ENCODE data around the gene ZNF160.

The ZNF160 gene

DNA sequence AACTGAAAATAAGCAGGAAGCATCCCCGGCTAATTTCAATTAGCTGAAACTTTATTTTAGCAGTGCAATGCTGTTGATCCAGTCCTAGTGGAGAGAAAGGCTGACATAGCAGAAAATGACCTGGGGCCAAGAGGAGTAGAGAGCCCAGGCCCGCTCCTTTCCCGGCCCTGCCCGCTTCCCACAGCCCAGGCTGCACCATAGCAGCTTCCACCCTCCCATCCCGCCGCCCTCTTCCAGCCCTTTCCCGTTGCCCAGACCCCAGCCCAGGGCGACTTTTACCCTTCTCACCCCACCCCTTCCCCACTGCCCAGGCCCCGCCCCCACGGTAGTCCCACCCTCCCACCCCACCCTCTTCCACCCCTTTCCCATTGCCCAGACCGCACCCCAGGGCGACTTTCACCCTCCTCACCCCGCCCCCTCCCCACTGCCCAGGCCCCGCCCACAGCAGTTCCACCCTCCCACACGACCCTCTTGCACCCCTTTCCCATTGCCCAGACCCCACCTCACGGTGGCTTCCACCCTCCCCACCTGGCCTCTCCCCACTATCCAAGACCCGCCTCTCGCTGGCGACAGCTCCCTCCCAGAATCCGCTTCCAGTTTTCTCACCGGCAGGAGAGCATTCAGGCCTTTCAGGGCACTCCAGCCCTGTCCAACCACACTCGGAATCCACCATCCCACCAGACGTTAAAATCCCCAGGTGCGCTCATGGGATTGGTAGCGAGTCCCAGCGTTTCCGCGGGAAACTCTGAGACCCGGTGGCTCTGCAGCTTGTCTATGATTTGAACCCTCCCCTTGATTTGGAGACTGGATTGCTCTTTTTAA lies 8.3 kb downstream of the ZNF160 start:
- H3K36me3 ChIP-seq (ENCODE audit: low read length), result peaks cover 3% of the 10 kb centered on the region; the same call in 1 of the 2 replicates
- no peaks in the 10 kb centered on the region for H3K27me3 ChIP-seq (ENCODE audit: low read length)
- H3K79me2 ChIP-seq (ENCODE audit: insufficient read depth, low read length), result peaks cover 30% of the 10 kb centered on the region; the same call in 1 of the 2 replicates

DNA sequence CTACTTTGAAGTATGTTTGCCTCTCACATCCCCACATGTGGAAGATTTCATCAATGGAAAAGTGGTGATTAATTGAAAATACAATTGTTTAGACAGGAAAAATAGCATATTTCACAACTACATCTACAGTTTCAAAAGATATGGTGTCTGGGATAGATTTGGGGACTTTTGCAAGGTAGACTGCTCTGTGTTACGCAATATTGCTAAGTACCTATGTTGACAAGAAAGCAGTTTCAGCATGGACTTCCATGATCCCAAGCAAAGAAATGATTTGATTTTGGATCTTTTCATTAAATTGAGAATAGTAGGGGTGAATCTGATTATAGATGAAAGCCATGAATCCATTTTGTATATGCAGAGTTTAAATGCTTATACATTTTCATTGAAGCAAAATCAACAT lies 10.5 kb downstream of the ZNF160 start:
- TF ChIP-seq, protein P1, sequence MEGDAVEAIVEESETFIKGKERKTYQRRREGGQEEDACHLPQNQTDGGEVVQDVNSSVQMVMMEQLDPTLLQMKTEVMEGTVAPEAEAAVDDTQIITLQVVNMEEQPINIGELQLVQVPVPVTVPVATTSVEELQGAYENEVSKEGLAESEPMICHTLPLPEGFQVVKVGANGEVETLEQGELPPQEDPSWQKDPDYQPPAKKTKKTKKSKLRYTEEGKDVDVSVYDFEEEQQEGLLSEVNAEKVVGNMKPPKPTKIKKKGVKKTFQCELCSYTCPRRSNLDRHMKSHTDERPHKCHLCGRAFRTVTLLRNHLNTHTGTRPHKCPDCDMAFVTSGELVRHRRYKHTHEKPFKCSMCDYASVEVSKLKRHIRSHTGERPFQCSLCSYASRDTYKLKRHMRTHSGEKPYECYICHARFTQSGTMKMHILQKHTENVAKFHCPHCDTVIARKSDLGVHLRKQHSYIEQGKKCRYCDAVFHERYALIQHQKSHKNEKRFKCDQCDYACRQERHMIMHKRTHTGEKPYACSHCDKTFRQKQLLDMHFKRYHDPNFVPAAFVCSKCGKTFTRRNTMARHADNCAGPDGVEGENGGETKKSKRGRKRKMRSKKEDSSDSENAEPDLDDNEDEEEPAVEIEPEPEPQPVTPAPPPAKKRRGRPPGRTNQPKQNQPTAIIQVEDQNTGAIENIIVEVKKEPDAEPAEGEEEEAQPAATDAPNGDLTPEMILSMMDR (IDR thresholded peaks at IDR 0.05; ENCODE audit: insufficient read depth, low read length, poor library complexity, severe bottlenecking), result no peak
- no peak for TF ChIP-seq EZH2phosphoT487 (conservative IDR thresholded peaks at IDR 0.05; ENCODE audit: low read length)
- Histone ChIP-seq H3K79me2 (ENCODE audit: insufficient read depth, low read length) (peaks cover 19% of the 10 kb centered on the region; the same call in 1 of the 2 replicates), H3K36me3 (ENCODE audit: low read length) (peaks cover 3% of the 10 kb centered on the region; the same call in 1 of the 2 replicates), H3K9ac (ENCODE audit: low read length) (no peak overlapping the region), H3K9me3 (ENCODE audit: insufficient read depth, low read length) (no peaks in the 10 kb centered on the region), H3K9me2 (replicated peaks; ENCODE audit: insufficient read depth, low read length) (no peaks in the 10 kb centered on the region), H3K27ac (ENCODE audit: low read depth, low read length) (no peak overlapping the region), H3K27me3 (ENCODE audit: low read length) (no peaks in the 10 kb centered on the region), H2AFZ (ENCODE audit: low read depth, low read length, severe bottlenecking) (no peak overlapping the region), H3K4me3 (ENCODE audit: insufficient read depth, low read length, poor library complexity, severe bottlenecking) (no peak overlapping the region), H3K4me2 (ENCODE audit: low read depth, low read length, poor library complexity, severe bottlenecking) (no peak overlapping the region), H3F3A (ENCODE audit: insufficient read depth) (0 out of 2 replicates have a peak, but pooled peaks cover 4% of the 10 kb centered on the region), H4K20me1 (ENCODE audit: low read depth, low read length) (no peaks in the 10 kb centered on the region)

More for the DNA sequence above, 8.3 kb downstream of the ZNF160 start:
- Histone ChIP-seq H4K20me1 (ENCODE audit: low read depth, low read length) (no peaks in the 10 kb centered on the region), H3K9me3 (ENCODE audit: insufficient read depth, low read length) (no peaks in the 10 kb centered on the region), H3K4me3 (ENCODE audit: insufficient read depth, low read length, poor library complexity, severe bottlenecking) (no peak overlapping the region), H3K4me2 (ENCODE audit: low read depth, low read length, poor library complexity, severe bottlenecking) (no peak overlapping the region), H3K9ac (ENCODE audit: low read length) (no peak overlapping the region), H2AFZ (ENCODE audit: low read depth, low read length, severe bottlenecking) (no peak overlapping the region), H3F3A (ENCODE audit: insufficient read depth) (0 out of 2 replicates have a peak, but pooled peaks cover 4% of the 10 kb centered on the region), H3K9me2 (replicated peaks; ENCODE audit: insufficient read depth, low read length) (no peaks in the 10 kb centered on the region), H3K27ac (ENCODE audit: low read depth, low read length) (no peak overlapping the region)
- TF ChIP-seq EZH2phosphoT487 (conservative IDR thresholded peaks at IDR 0.05; ENCODE audit: low read length), result no peak
- TF ChIP-seq, protein P1 (IDR thresholded peaks at IDR 0.05; ENCODE audit: insufficient read depth, low read length, poor library complexity, severe bottlenecking), result no peak

DNA sequence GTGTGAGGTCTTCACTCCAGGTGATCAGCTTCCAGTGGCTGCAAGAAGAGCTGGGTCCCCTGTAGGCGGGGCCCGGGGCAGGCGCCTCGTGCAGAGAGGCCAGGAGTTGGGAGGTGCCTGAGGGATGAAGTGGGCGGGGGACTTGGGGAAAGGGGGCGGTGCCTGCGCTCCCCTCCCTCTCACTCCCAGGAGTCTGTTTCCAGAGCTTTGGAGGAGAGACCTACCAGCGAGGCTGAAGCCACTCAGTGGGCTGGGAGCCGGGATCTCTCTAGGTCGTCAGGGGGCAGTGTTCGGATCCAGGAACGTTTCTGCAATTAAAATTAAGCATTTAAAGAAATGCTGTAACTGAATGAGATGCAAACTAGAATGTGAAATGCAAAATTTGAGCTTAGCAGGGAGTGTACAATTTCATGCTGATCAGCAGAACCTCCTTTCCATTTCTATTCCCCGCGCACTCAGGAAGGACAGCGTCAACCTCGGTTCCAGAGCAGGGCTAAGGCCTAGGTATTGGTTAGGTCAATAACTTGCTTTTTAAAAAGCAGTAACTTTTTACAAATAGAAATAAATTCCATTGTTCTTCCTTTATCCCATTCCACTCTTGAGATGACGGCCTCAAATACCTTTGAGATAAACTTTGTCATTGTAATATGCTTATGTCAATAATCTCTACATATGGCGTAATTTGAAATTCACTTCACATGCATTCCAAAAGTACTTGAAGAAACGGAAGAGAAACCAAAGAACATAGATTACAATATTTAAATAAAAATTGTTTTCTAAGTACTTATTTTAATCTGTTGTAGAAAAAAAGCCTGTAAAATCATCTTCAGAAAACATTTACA lies 11.6 kb downstream of the ZNF160 start:
- no peak overlapping the region for H3K27ac ChIP-seq (ENCODE audit: low read depth, low read length)
- H3K9ac ChIP-seq (ENCODE audit: low read length), result no peak overlapping the region
- H3K36me3 ChIP-seq (ENCODE audit: low read length), result peaks cover 3% of the 10 kb centered on the region; the same call in 1 of the 2 replicates
- H3K79me2 ChIP-seq (ENCODE audit: insufficient read depth, low read length), result peaks cover 13% of the 10 kb centered on the region; the same call in 1 of the 2 replicates
- no peaks in the 10 kb centered on the region for H3K9me3 ChIP-seq (ENCODE audit: insufficient read depth, low read length)
- no peak overlapping the region for H2AFZ ChIP-seq (ENCODE audit: low read depth, low read length, severe bottlenecking)
- no peaks in the 10 kb centered on the region for H3K9me2 ChIP-seq (replicated peaks; ENCODE audit: insufficient read depth, low read length)
- no peaks in the 10 kb centered on the region for H4K20me1 ChIP-seq (ENCODE audit: low read depth, low read length)
- no peak overlapping the region for H3K4me2 ChIP-seq (ENCODE audit: low read depth, low read length, poor library complexity, severe bottlenecking)
- TF ChIP-seq, protein P1 (IDR thresholded peaks at IDR 0.05; ENCODE audit: insufficient read depth, low read length, poor library complexity, severe bottlenecking), result no peak
- no peak for TF ChIP-seq EZH2phosphoT487 (conservative IDR thresholded peaks at IDR 0.05; ENCODE audit: low read length)
- 0 out of 2 replicates have a peak, but pooled peaks cover 4% of the 10 kb centered on the region for H3F3A ChIP-seq (ENCODE audit: insufficient read depth)
- no peak overlapping the region for H3K4me3 ChIP-seq (ENCODE audit: insufficient read depth, low read length, poor library complexity, severe bottlenecking)
- no peaks in the 10 kb centered on the region for H3K27me3 ChIP-seq (ENCODE audit: low read length)

All from SU-DHL-6 (cell line).